K562 (cell line): ENCODE results near the gene STAB1. TPM values are rescaled to one million over a fixed set of nuclear protein-coding genes. Genes with fewer than 3 reads are reported as not detected.
A peak's percentile ranks its signal among the peaks of the same experiment; 100 is the strongest.

Source experiments
- NR1H2 ChIP-seq: sonication (generic); formaldehyde crosslinking; IDR thresholded peaks from 2 replicates; pipeline ENCODE4 v1.4.0; 2020; ENCODE audit warnings: mild to moderate bottlenecking, missing genetic modification reagents
- PML ChIP-seq: IDR thresholded peaks from 2 replicates; pipeline ENCODE4 v1.6.1; 2012; ENCODE audit warnings: low read length, inconsistent platforms
- PTRF ChIP-seq: fragments of 450-650 bp; IDR thresholded peaks from 2 replicates; pipeline ENCODE4 v1.6.1; 2016; ENCODE audit warnings: mild to moderate bottlenecking, missing genetic modification characterization, missing compliant biosample characterization
- SPI1 ChIP-seq: IDR thresholded peaks from 2 replicates; pipeline ENCODE4 v1.6.1; 2011; ENCODE audit warnings: low read depth, low read length, control low read depth, borderline replicate concordance
- SUPT5H ChIP-seq: fragments of 450-650 bp; IDR thresholded peaks from 2 replicates; pipeline ENCODE4 v1.6.1; 2016
- TBP ChIP-seq: optimal IDR thresholded peaks from 2 replicates; pipeline ENCODE3; 2011; ENCODE audit warnings: low read depth, low read length, improper control_type of control experiment
- TFAM ChIP-seq: fragments of 250-450 bp; sonication (Bioruptor Pico); conservative IDR thresholded peaks from 2 replicates; pipeline ENCODE4 v1.5.0; 2021; ENCODE audit warnings: mild to moderate bottlenecking, moderate library complexity
- ZFP36 ChIP-seq: fragments of 150-350 bp; IDR thresholded peaks from 2 replicates; pipeline ENCODE4 v1.6.1; 2018; ENCODE audit warnings: low read length, low read depth; ENCODE audit not compliant: partially characterized antibody
- ZNF431 ChIP-seq: sonication (generic); formaldehyde crosslinking; IDR thresholded peaks from 2 replicates; pipeline ENCODE4 v1.8.0; 2022; ENCODE audit warnings: mild to moderate bottlenecking, missing genetic modification reagents
- ZNF79 ChIP-seq: fragments of 250-450 bp; sonication (Bioruptor Pico); IDR thresholded peaks from 2 replicates; pipeline ENCODE4 v1.4.0; 2020; ENCODE audit warnings: low read depth, mild to moderate bottlenecking, moderate library complexity
- polyA plus RNA-seq, 8 experiments: library from polyadenylated mRNA; depleted of rRNA in 4 of 8; stranded (reverse) in 5 of 8; unstranded in 3 of 8; fragments of >200 nt; fragmentation: Nextera tagmentation in 2 of 8; fragmentation: Illumina TruSeq in 1 of 8; extraction: Ambion mirVana in 2 of 8; extraction: Trizol in 1 of 8; gene quantifications; 2 replicates each; pipeline versions ENCODE4 v1.2.1 to v1.2.3, GENCODE V29; 2011 to 2014; ENCODE audit warnings: inconsistent platforms in 1 of 8, missing spikeins in 1 of 8
- total RNA-seq, 7 experiments: library from RNA; depleted of rRNA in 6 of 7; stranded (reverse); fragments of >200 nt in 6 of 7; fragmentation: Illumina TruSeq in 2 of 7; extraction: Trizol in 2 of 7; gene quantifications; 2 replicates each; pipeline versions ENCODE4 v1.2.1 to v1.2.3, GENCODE V29; 2011 to 2021; ENCODE audit warnings: low replicate concordance in 1 of 7
- TF ChIP-seq, protein P1 (sequence below): sonication (generic); formaldehyde crosslinking; IDR thresholded peaks from 2 replicates; pipeline ENCODE4 v1.5.0; 2020; ENCODE audit warnings: missing genetic modification reagents
- TF ChIP-seq, protein P2 (sequence below), 2 experiments: fragments of 450-650 bp; IDR thresholded peaks; 2 replicates each; pipeline ENCODE4 v1.6.1; 2016; ENCODE audit warnings: mild to moderate bottlenecking in 2 of 2, borderline replicate concordance in 1 of 2, low read depth in 1 of 2, moderate library complexity in 1 of 2
- TF ChIP-seq, protein P3 (sequence below), 2 experiments: fragments of 450-650 bp in 1 of 2; sonication (generic) in 1 of 2; formaldehyde crosslinking in 1 of 2; IDR thresholded peaks in 1 of 2; conservative IDR thresholded peaks in 1 of 2; 2 replicates each; pipeline versions ENCODE4 v1.6.1 to v1.8.1; 2016 to 2023; ENCODE audit warnings: mild to moderate bottlenecking in 2 of 2, moderate library complexity in 2 of 2, inconsistent platforms in 1 of 2, missing genetic modification reagents in 1 of 2
- TF ChIP-seq, protein P4 (sequence below): fragments of 250-450 bp; sonication (Bioruptor Pico); IDR thresholded peaks from 2 replicates; pipeline ENCODE4 v1.5.0; 2021; ENCODE audit warnings: mild to moderate bottlenecking, borderline replicate concordance

Gene STAB1
- total and polyA plus RNA-seq, 9 of the 15 experiments (the other 6 are each of a cell fraction or from before 2014, with no cell fraction given), result 0.20 to 3.9 (median 1.2) TPM

DNA sequence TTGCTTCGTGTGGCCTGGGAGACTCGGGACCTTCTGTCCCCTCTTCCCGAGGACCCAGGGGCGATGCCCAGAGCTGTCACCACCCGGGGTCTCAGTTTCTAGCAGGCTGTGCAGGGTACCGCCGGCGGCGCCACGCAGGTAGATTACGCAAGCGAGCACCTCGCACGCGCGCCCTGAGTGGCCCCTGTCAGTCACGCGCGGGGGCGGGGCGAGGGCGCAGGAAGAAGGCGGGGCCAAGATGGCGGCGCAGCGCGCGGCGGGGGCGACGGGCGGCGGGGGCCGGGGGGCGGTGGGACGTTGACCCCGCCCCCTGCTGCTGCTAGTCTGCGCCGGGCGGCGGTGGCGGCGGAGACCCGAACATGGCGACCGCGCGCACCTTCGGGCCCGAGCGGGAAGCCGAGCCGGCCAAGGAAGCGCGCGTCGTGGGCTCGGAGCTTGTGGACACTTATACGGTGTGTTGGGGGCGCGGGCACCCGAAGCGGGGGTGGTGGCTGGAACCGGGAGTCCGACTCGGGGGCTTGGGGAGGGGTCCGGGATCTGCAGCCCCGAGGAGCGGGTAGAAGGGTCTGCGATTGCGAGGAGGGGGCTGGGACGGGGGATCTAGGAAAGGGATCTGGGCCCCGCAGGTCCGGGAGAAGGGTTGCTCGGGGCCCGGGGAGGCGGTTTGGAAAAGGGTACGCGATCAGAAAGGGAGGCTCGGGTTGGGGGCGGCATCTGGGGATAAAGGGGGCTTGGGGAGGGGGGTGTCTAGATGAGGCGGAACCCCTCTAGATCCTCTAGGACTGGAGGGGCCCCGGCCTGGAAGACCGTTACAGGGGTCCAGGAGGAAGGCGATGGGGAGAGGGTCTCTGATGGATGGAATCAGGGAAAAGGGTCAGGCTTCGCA is 39.6 kb upstream of the STAB1 start, which contains the start of gene NISCH (continued):
- peak; percentile 85 for TF ChIP-seq SUPT5H
- TF ChIP-seq PML, result peak; percentile 30; the same call in 1 of the 2 replicates
- no peak for TF ChIP-seq ZNF431 (CRISPR knock-in tag)
- TF ChIP-seq, protein P1, sequence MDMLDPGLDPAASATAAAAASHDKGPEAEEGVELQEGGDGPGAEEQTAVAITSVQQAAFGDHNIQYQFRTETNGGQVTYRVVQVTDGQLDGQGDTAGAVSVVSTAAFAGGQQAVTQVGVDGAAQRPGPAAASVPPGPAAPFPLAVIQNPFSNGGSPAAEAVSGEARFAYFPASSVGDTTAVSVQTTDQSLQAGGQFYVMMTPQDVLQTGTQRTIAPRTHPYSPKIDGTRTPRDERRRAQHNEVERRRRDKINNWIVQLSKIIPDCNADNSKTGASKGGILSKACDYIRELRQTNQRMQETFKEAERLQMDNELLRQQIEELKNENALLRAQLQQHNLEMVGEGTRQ (CRISPR knock-in tag), result peak; percentile 81
- TF ChIP-seq, protein P2, sequence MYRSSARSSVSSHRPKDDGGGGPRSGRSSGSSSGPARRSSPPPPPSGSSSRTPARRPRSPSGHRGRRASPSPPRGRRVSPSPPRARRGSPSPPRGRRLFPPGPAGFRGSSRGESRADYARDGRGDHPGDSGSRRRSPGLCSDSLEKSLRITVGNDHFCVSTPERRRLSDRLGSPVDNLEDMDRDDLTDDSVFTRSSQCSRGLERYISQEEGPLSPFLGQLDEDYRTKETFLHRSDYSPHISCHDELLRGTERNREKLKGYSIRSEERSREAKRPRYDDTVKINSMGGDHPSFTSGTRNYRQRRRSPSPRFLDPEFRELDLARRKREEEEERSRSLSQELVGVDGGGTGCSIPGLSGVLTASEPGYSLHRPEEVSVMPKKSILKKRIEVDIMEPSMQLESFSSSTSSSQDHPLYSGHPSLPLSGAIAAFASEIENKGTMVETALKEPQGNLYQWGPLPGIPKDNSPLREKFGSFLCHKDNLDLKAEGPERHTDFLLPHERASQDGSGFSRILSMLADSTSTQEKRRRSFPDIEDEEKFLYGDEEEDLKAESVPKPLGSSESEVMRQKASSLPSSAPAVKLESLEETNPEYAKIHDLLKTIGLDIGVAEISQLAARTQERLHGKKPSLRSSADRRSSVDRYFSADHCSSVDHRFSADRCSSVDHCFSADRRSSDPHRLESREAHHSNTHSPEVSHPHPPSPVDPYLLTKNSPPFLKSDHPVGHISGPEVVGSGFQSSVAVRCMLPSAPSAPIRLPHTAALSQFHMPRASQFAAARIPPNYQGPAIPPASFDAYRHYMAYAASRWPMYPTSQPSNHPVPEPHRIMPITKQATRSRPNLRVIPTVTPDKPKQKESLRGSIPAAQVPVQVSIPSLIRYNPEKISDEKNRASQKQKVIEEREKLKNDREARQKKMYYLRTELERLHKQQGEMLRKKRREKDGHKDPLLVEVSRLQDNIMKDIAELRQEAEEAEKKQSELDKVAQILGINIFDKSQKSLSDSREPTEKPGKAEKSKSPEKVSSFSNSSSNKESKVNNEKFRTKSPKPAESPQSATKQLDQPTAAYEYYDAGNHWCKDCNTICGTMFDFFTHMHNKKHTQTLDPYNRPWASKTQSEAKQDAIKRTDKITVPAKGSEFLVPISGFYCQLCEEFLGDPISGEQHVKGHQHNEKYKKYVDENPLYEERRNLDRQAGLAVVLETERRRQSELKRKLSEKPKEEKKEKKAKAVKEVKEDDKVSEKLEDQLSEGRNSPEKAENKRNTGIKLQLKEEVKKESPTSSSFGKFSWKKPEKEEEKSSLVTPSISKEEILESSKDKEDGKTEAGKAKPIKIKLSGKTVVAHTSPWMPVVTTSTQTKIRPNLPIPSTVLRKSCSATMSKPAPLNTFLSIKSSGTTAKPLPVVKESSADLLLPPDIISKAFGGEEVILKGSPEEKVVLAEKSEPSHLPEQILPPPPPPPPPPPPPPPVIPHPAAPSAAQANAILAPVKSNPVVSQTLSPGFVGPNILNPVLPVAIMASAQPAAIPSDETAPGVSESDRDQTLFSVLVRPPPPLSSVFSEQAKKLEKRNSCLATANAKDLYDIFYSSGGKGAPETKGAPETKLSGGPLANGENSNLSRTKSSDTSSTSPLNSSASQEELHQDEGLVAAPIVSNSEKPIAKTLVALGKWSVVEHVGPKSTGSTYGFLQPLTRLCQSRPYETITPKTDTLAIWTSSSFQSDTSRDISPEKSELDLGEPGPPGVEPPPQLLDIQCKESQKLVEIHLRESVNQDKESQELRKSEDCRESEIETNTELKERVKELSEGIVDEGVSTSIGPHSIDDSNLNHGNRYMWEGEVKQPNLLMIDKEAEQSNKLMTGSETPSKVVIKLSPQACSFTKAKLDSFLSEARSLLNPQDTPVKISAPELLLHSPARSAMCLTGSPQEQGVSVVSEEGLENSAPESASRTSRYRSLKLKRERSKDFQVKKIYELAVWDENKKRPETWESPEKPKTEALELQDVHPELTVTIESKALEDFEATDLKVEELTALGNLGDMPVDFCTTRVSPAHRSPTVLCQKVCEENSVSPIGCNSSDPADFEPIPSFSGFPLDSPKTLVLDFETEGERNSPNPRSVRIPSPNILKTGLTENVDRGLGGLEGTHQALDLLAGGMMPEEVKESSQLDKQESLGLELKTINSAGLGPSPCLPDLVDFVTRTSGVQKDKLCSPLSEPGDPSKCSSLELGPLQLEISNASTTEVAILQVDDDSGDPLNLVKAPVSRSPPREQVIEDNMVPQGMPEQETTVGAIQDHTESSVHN (IDR thresholded peaks at IDR 0.05; ENCODE audit: borderline replicate concordance in 1 of 2, low read depth in 1 of 2), result no peak
- TF ChIP-seq, protein P3, sequence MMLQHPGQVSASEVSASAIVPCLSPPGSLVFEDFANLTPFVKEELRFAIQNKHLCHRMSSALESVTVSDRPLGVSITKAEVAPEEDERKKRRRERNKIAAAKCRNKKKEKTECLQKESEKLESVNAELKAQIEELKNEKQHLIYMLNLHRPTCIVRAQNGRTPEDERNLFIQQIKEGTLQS (IDR thresholded peaks at IDR 0.05), result peak; percentile 79
- TF ChIP-seq, protein P3 (CRISPR knock-in tag; conservative IDR thresholded peaks at IDR 0.05), result no peak
- TF ChIP-seq TBP, result peak; percentile 34
- TF ChIP-seq TFAM, result no peak
- TF ChIP-seq, protein P4, sequence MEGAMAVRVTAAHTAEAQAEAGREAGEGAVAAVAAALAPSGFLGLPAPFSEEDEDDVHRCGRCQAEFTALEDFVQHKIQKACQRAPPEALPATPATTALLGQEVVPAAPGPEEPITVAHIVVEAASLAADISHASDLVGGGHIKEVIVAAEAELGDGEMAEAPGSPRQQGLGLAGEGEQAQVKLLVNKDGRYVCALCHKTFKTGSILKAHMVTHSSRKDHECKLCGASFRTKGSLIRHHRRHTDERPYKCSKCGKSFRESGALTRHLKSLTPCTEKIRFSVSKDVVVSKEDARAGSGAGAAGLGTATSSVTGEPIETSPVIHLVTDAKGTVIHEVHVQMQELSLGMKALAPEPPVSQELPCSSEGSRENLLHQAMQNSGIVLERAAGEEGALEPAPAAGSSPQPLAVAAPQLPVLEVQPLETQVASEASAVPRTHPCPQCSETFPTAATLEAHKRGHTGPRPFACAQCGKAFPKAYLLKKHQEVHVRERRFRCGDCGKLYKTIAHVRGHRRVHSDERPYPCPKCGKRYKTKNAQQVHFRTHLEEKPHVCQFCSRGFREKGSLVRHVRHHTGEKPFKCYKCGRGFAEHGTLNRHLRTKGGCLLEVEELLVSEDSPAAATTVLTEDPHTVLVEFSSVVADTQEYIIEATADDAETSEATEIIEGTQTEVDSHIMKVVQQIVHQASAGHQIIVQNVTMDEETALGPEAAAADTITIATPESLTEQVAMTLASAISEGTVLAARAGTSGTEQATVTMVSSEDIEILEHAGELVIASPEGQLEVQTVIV (CRISPR knock-in tag), result no peak
- no peak for TF ChIP-seq SPI1
- no peak for TF ChIP-seq ZFP36
- TF ChIP-seq ZNF79 (CRISPR knock-in tag), result no peak
- no peak for TF ChIP-seq PTRF (tag)
- no peak for TF ChIP-seq NR1H2 (CRISPR knock-in tag)
